Fibroblast of upper back skin (primary cell): Measurements from ENCODE around the gene ACHE.
"Not testable (repeated sequence)": the region's sequence is repeated elsewhere in the genome, so short reads cannot be mapped to it uniquely, and the experiment has no call there.

Experiments used
- DNase-seq: peaks from one replicate; pipeline ENCODE4 v3.0.0-alpha.2; 2013

ACHE gene

GRCh38 chr7:100860702-100861615, 34.7 kb downstream of the ACHE start:
- no peak for DNase-seq

- no peak for DNase-seq
Measured at GRCh38 chr7:100859856-100860255, 35.8 kb downstream of the ACHE start.

GRCh38 chr7:100856871-100857282, 38.8 kb downstream of the ACHE start:
- DNase-seq = no peak

GRCh38 chr7:100855515-100855914, 40.2 kb downstream of the ACHE start:
- no peak for DNase-seq

GRCh38 chr7:100854899-100855298, 40.8 kb downstream of the ACHE start:
- DNase-seq = not testable (repeated sequence)

- no peak for DNase-seq
Measured at GRCh38 chr7:100854146-100854895, 41.4 kb downstream of the ACHE start.

- peak; percentile 90 for DNase-seq
Measured at GRCh38 chr7:100852048-100852872, 43.4 kb downstream of the ACHE start, which contains the start of gene SLC12A9. Gene SLC12A9 (plus strand): TSS chr7:100852713. CDS start chr7:100854198, 1,485 bp downstream.

GRCh38 chr7:100847360-100847759, 48.3 kb downstream of the ACHE start:
- no peak for DNase-seq

- no peak for DNase-seq
Measured at GRCh38 chr7:100840470-100841100, 55.1 kb downstream of the ACHE start.
